HepG2 (cell line): ENCODE data around the gene USP30. TPM values are rescaled to one million over a fixed set of nuclear protein-coding genes. Genes with fewer than 3 reads are reported as not detected.

Source experiments
- ATAC-seq: fragments of 200-7000 bp; cut with Tn5 transposase; 3 replicates; pipeline ENCODE4 v1.9.1; 2020; ENCODE audit warnings: mild to moderate bottlenecking, moderate library complexity
- BruUV-seq: library from RNA; stranded (reverse); fragments of 400-500 nt; replicated peaks from 2 replicates; lab custom pipeline; 2021; lab: Mats Ljungman, UMichigan
- CTCF ChIA-PET: fragments of 300-600 bp; formaldehyde crosslinking; extraction: SDS; loops from one replicate; lab custom pipeline; 2021; ENCODE audit warnings: low total read pairs, inconsistent platforms, low intra/inter-chr PET ratio; lab: Yijun Ruan, JAX
- POLR2A ChIA-PET: fragments of 350-600 bp; sonication (Branson Sonifier 250); formaldehyde crosslinking; loops from one replicate; lab custom pipeline; 2020; ENCODE audit warnings: antibody characterized with exemption, inconsistent platforms; lab: Yijun Ruan, JAX
- DNase-seq: peaks from one replicate; pipeline ENCODE4 v3.0.0-alpha.2; 2015; ENCODE audit warnings: low spot score
- FAIRE-seq: peaks from 3 replicates; lab custom pipeline; 2011; peaks lifted over from hg19 to GRCh38; lab: Jason Lieb, UNC
- H2AFZ ChIP-seq: one replicate; pipeline ENCODE4 v1.6.1; 2011; ENCODE audit warnings: low read length, inconsistent platforms
- H3K27ac ChIP-seq: fragments of 300-600 bp; 3 replicates; pipeline ENCODE4 v1.8.0; 2011; ENCODE audit warnings: mixed run types, mild to moderate bottlenecking, mixed read lengths, low read length, inconsistent platforms; ENCODE audit not compliant: insufficient read depth; ENCODE audit errors: extremely low read length
- H3K27me3 ChIP-seq, 2 experiments: fragments of 200-600 bp in 1 of 2; 2 replicates in 1 of 2; 3 replicates in 1 of 2; pipeline versions ENCODE4 v1.6.0 to v1.8.0; 2011; ENCODE audit warnings: low read length in 2 of 2, mild to moderate bottlenecking in 2 of 2, moderate library complexity in 2 of 2, inconsistent platforms in 1 of 2; ENCODE audit not compliant: insufficient read depth in 2 of 2, control insufficient read depth in 1 of 2
- H3K36me3 ChIP-seq, 2 experiments: fragments of 200-600 bp in 1 of 2; replicated peaks in 1 of 2; 2 replicates in 1 of 2; 3 replicates in 1 of 2; pipeline versions ENCODE4 v1.5.1 to v1.8.0; 2011; ENCODE audit warnings: low read length in 2 of 2, inconsistent platforms in 1 of 2; ENCODE audit not compliant: insufficient read depth in 2 of 2, control insufficient read depth in 1 of 2
- H3K4me1 ChIP-seq: 2 replicates; pipeline ENCODE4 v1.5.1; 2012; ENCODE audit warnings: low read length, inconsistent platforms; ENCODE audit not compliant: insufficient read depth
- H3K4me2 ChIP-seq: 2 replicates; pipeline ENCODE4 v1.6.0; 2011; ENCODE audit warnings: low read depth, low read length, inconsistent platforms
- H3K4me3 ChIP-seq, 3 experiments: fragments of 200-600 bp in 1 of 3; sonication (generic), shearing (Covaris generic) in 1 of 3; replicated peaks in 1 of 3; 2 replicates each; pipeline ENCODE4 v1.5.1; 2011 to 2016; ENCODE audit warnings: low read length in 3 of 3, inconsistent platforms in 2 of 3, low read depth in 2 of 3, mild to moderate bottlenecking in 2 of 3, control low read depth in 1 of 3, mixed read lengths in 1 of 3; ENCODE audit not compliant: insufficient read depth in 1 of 3
- H3K79me2 ChIP-seq: one replicate; pipeline ENCODE4 v1.6.1; 2011; ENCODE audit warnings: low read length, inconsistent platforms; ENCODE audit not compliant: insufficient read depth
- H3K9ac ChIP-seq: 2 replicates; pipeline ENCODE4 v1.6.0; 2011; ENCODE audit warnings: mild to moderate bottlenecking, low read depth, low read length, inconsistent platforms; ENCODE audit not compliant: insufficient read depth
- H3K9me3 ChIP-seq: 2 replicates; pipeline ENCODE4 v1.5.1; 2012; ENCODE audit warnings: mild to moderate bottlenecking, low read length
- H4K20me1 ChIP-seq: 2 replicates; pipeline ENCODE4 v1.6.0; 2011; ENCODE audit warnings: inconsistent platforms, mild to moderate bottlenecking, low read length, moderate library complexity; ENCODE audit not compliant: insufficient read depth
- BRCA1 ChIP-seq: sonication (generic); formaldehyde crosslinking; IDR thresholded peaks from 2 replicates; pipeline ENCODE4 v1.4.0; 2020; ENCODE audit warnings: missing genetic modification reagents
- CHD2 ChIP-seq: IDR thresholded peaks from 2 replicates; pipeline ENCODE4 v1.6.1; 2011; ENCODE audit warnings: low read depth, low read length, improper control_type of control experiment
- FOXK2 ChIP-seq: fragments of 450-650 bp; IDR thresholded peaks from 2 replicates; pipeline ENCODE4 v1.6.1; 2016
- HNRNPK ChIP-seq: fragments of 200-400 bp; formaldehyde crosslinking; IDR thresholded peaks from 2 replicates; pipeline ENCODE4 v1.6.1; 2018; ENCODE audit warnings: low read length, low read depth, moderate library complexity, mild to moderate bottlenecking; ENCODE audit not compliant: poor library complexity, severe bottlenecking
- MEF2D ChIP-seq: sonication (generic); formaldehyde crosslinking; IDR thresholded peaks from 2 replicates; pipeline ENCODE4 v1.5.1; 2020; ENCODE audit warnings: mild to moderate bottlenecking, missing genetic modification reagents
- NFKB2 ChIP-seq: sonication (generic); formaldehyde crosslinking; IDR thresholded peaks from 2 replicates; pipeline ENCODE4 v1.4.0; 2020; ENCODE audit warnings: missing genetic modification reagents, borderline replicate concordance
- PCBP1 ChIP-seq: fragments of 200-400 bp; formaldehyde crosslinking; IDR thresholded peaks from 2 replicates; pipeline ENCODE4 v1.6.1; 2017; ENCODE audit warnings: mild to moderate bottlenecking, low read depth, low read length, borderline replicate concordance
- SPEN ChIP-seq: sonication (generic); formaldehyde crosslinking; IDR thresholded peaks from 2 replicates; pipeline ENCODE4 v1.5.1; 2020; ENCODE audit warnings: low read depth, mild to moderate bottlenecking, missing genetic modification reagents
- TCF7 ChIP-seq: sonication (generic); IDR thresholded peaks from 2 replicates; pipeline ENCODE4 v1.6.1; 2016; ENCODE audit warnings: antibody characterized with exemption, low read depth
- THAP11 ChIP-seq: IDR thresholded peaks from 2 replicates; pipeline ENCODE4 v1.6.1; 2016; ENCODE audit warnings: missing biosample characterization, missing genetic modification reagents
- USF2 ChIP-seq, 2 experiments: sonication (generic) in 1 of 2; formaldehyde crosslinking in 1 of 2; IDR thresholded peaks; 2 replicates each; pipeline versions ENCODE4 v1.5.1 to v1.6.1; 2011 to 2020; ENCODE audit warnings: borderline replicate concordance in 1 of 2, low read depth in 1 of 2, low read length in 1 of 2, mild to moderate bottlenecking in 1 of 2, missing genetic modification reagents in 1 of 2, moderate library complexity in 1 of 2
- ZEB1 ChIP-seq: IDR thresholded peaks from 2 replicates; pipeline ENCODE4 v1.6.1; 2012; ENCODE audit warnings: mild to moderate bottlenecking, low read depth, inconsistent platforms; ENCODE audit not compliant: insufficient replicate concordance
- ZNF142 ChIP-seq: sonication (generic); formaldehyde crosslinking; IDR thresholded peaks from 2 replicates; pipeline ENCODE4 v1.4.0; 2020; ENCODE audit warnings: missing genetic modification reagents
- ZNF724P ChIP-seq: sonication (generic); formaldehyde crosslinking; IDR thresholded peaks from 2 replicates; pipeline ENCODE4 v1.8.0; 2022; ENCODE audit warnings: missing genetic modification reagents, borderline replicate concordance
- WGBS: methylation state at CpG from one replicate; pipeline ENCODE4 v1.1.6; 2017; ENCODE audit warnings: low lambda C conversion rate; 5-methylcytosine and 5-hydroxymethylcytosine counted together
- in situ Hi-C: cut with HindIII; loops from 2 replicates; pipeline ENCODE4 v1.10.0; 2017; ENCODE audit warnings: low pct_unique_long_range_greater_than_20kb; ENCODE audit not compliant: extremely low pct_ligation_motif_present
- intact Hi-C: fragments of 100-400 bp; cut with micrococcal nuclease; formaldehyde crosslinking; loops from one replicate; pipeline ENCODE4 v1.10.0; 2022; ENCODE audit not compliant: unreplicated experiment
- polyA plus RNA-seq, 8 experiments: library from polyadenylated mRNA; depleted of rRNA in 3 of 8; stranded (reverse) in 7 of 8; unstranded in 1 of 8; fragments of >200 nt; fragmentation: Illumina TruSeq in 4 of 8; extraction: Trizol in 4 of 8; gene quantifications; 2 replicates each; pipeline versions ENCODE4 v1.2.1 to v1.2.3, GENCODE V29; 2011 to 2016; ENCODE audit warnings: low read depth in 4 of 8, missing spikeins in 1 of 8, mixed read lengths in 1 of 8; ENCODE audit not compliant: insufficient read depth in 1 of 8
- total RNA-seq, 5 experiments: library from RNA; depleted of rRNA; stranded (reverse); fragments of >200 nt; fragmentation: Illumina TruSeq; extraction: Trizol; gene quantifications; 2 replicates each; pipeline ENCODE4 v1.2.3, GENCODE V29; 2016; ENCODE audit warnings: low read depth in 1 of 5

USP30 gene
- total and polyA plus RNA-seq, 2 of the 13 experiments (the other 11 are each of a cell fraction or from before 2014, with no cell fraction given): 11.2 to 20.8 TPM

- Histone ChIP-seq H3K4me2 (peak within 1 kb of the TSS; percentile 90), H3K4me1 (peaks cover 50% of the 10 kb centered on the region), H3K27me3 (no peaks in the 10 kb centered on the region; a peak in 1 of 5 replicates), H3K36me3 (peaks cover 6 to 30% of the 10 kb centered on the region in 2 experiments), H3K27ac (peak within 1 kb of the TSS; percentile 91), H3K9me3 (no peaks in the 10 kb centered on the region), H3K9ac (peak within 1 kb of the TSS; percentile 80), H3K79me2 (peaks cover 27% of the 10 kb centered on the region), H2AFZ (no peak within 1 kb of the TSS), H3K4me3 (peak within 1 kb of the TSS; percentile 76 to 89 (median 86)), H4K20me1 (no peaks in the 10 kb centered on the region; the same call in 1 of the 2 replicates)
- intact Hi-C loops: loop anchor here (5.0 to 10.0 kb wide), 2 partner anchors 215 to 433 kb away; partner anchors contain the start of gene DAO
- peak; percentile 40 for FAIRE-seq
- POLR2A ChIA-PET: interaction anchor here (0.8 to 1.9 kb wide), 4 partner anchors 14 to 32 kb away, joined by 3 to 9 read pairs (median 4); partner anchors contain the start of gene ACACB
- 0% methylated on average over 7 of the region's 71 CpGs for WGBS
- in situ Hi-C loops: loop anchor here (10.0 kb wide), 1 partner anchor 213 kb away; the partner anchor contains the start of gene DAO
- CTCF ChIA-PET: no interaction called here
- ATAC-seq: peak; percentile 95
- BruUV-seq: no TSS peak
- peak; percentile 91 for DNase-seq
- no peak for TF ChIP-seq MEF2D (CRISPR knock-in tag)
- peak; percentile 46 for TF ChIP-seq HNRNPK
- peak; percentile 45; the same call in 1 of the 2 replicates for TF ChIP-seq CHD2
- no peak for TF ChIP-seq ZEB1
- no peak for TF ChIP-seq ZNF142
- peak; percentile 66; the same call in 1 of the 2 replicates for TF ChIP-seq FOXK2
- peak; percentile 75; the same call in 1 of the 2 replicates for TF ChIP-seq PCBP1
- TF ChIP-seq USF2 (IDR thresholded peaks at IDR 0.05; ENCODE audit: low read depth, low read length): peak; percentile 24; the same call in 1 of the 2 replicates
- TF ChIP-seq USF2 (CRISPR knock-in tag; IDR thresholded peaks at IDR 0.05; ENCODE audit: borderline replicate concordance): peak; percentile 65; the same call in 1 of the 2 replicates
- 0 out of 2 replicates have a peak, but pooled peaks have one; percentile 8 for TF ChIP-seq SPEN (CRISPR knock-in tag)
- no peak for TF ChIP-seq BRCA1 (CRISPR knock-in tag)
- no peak for TF ChIP-seq TCF7
- TF ChIP-seq THAP11 (CRISPR knock-in tag): no peak; the same call in 1 of the 2 replicates
- TF ChIP-seq ZNF724P (CRISPR knock-in tag): peak; percentile 97
- no peak for TF ChIP-seq NFKB2 (CRISPR knock-in tag)
Observed at GRCh38 chr12:109097435-109098182, 45.2 kb downstream of the USP30 start, which contains the start of gene UNG. Gene UNG, plus strand, starts transcription at chr12:109097597. Its CDS starts 83 bp downstream, at chr12:109097680.
